Measurements from ENCODE around the gene HOXD9.

HOXD9 gene

GRCh38 chr2:176082525-176082823, 40.0 kb upstream of the HOXD9 start:
- peaks cover 90% of the 10 kb centered on the region for H3K27me3 Mint-ChIP-seq

GRCh38 chr2:176082824-176083751, 39.4 kb upstream of the HOXD9 start:
- intact Hi-C loops (cut with micrococcal nuclease), result no loop called here
- Mint-ChIP-seq H3K27ac (no peak overlapping the region), H3K27me3 (peaks cover 96% of the 10 kb centered on the region), H3K4me1 (ENCODE audit: low read depth) (peaks cover 54% of the 10 kb centered on the region), H3K9me3 (no peaks in the 10 kb centered on the region), H3K4me3 (no peak overlapping the region), H3K36me3 (ENCODE audit: low read depth) (no peaks in the 10 kb centered on the region)

More at GRCh38 chr2:176082525-176082823, 40.0 kb upstream of the HOXD9 start:
- Mint-ChIP-seq H3K4me3 (no peak overlapping the region), H3K4me1 (ENCODE audit: low read depth) (peaks cover 50% of the 10 kb centered on the region), H3K27ac (no peak overlapping the region), H3K36me3 (ENCODE audit: low read depth) (no peaks in the 10 kb centered on the region), H3K9me3 (no peaks in the 10 kb centered on the region)
- intact Hi-C loops (cut with micrococcal nuclease), result no loop called here

GRCh38 chr2:176083796-176084261, 38.7 kb upstream of the HOXD9 start, which contains the start of gene EVX2:
TSS of gene EVX2 (minus strand) at chr2:176083962. CDS start at chr2:176083776, 186 bp downstream.
- intact Hi-C loops (cut with micrococcal nuclease), result no loop called here
- peaks cover 96% of the 10 kb centered on the region for H3K27me3 Mint-ChIP-seq
- no peak within 1 kb of the TSS for H3K27ac Mint-ChIP-seq
- no peak within 1 kb of the TSS for H3K4me3 Mint-ChIP-seq
- H3K36me3 Mint-ChIP-seq (ENCODE audit: low read depth), result no peaks in the 10 kb centered on the region
- no peaks in the 10 kb centered on the region for H3K9me3 Mint-ChIP-seq
- peaks cover 53% of the 10 kb centered on the region for H3K4me1 Mint-ChIP-seq (ENCODE audit: low read depth)

GRCh38 chr2:176084611-176085119, 37.9 kb upstream of the HOXD9 start:
- Mint-ChIP-seq H3K4me1 (ENCODE audit: low read depth) (peaks cover 44% of the 10 kb centered on the region), H3K4me3 (no peak overlapping the region), H3K36me3 (ENCODE audit: low read depth) (no peaks in the 10 kb centered on the region), H3K27ac (no peak overlapping the region), H3K27me3 (peaks cover 96% of the 10 kb centered on the region), H3K9me3 (no peaks in the 10 kb centered on the region)
- intact Hi-C loops (cut with micrococcal nuclease), result no loop called here

- H3K27ac Mint-ChIP-seq, result no peak overlapping the region
- intact Hi-C loops (cut with micrococcal nuclease), result no loop called here
- H3K4me1 Mint-ChIP-seq (ENCODE audit: low read depth), result peaks cover 42% of the 10 kb centered on the region
- H3K4me3 Mint-ChIP-seq, result no peak overlapping the region
- H3K36me3 Mint-ChIP-seq (ENCODE audit: low read depth), result no peaks in the 10 kb centered on the region
- peaks cover 100% of the 10 kb centered on the region for H3K27me3 Mint-ChIP-seq
- no peaks in the 10 kb centered on the region for H3K9me3 Mint-ChIP-seq
Measured at GRCh38 chr2:176085120-176085788, 37.3 kb upstream of the HOXD9 start.

- intact Hi-C loops (cut with micrococcal nuclease), result no loop called here
- H3K27me3 Mint-ChIP-seq, result peaks cover 100% of the 10 kb centered on the region
- H3K9me3 Mint-ChIP-seq, result no peaks in the 10 kb centered on the region
- no peak overlapping the region for H3K27ac Mint-ChIP-seq
- H3K4me3 Mint-ChIP-seq, result no peak overlapping the region
- no peaks in the 10 kb centered on the region for H3K36me3 Mint-ChIP-seq (ENCODE audit: low read depth)
- peaks cover 39% of the 10 kb centered on the region for H3K4me1 Mint-ChIP-seq (ENCODE audit: low read depth)
Measured at GRCh38 chr2:176085861-176086771, 36.4 kb upstream of the HOXD9 start.

GRCh38 chr2:176087330-176088047, 35.0 kb upstream of the HOXD9 start:
- Mint-ChIP-seq H3K27ac (no peak overlapping the region), H3K9me3 (no peaks in the 10 kb centered on the region), H3K4me3 (peak overlapping the region; percentile 79), H3K4me1 (ENCODE audit: low read depth) (peaks cover 53% of the 10 kb centered on the region), H3K36me3 (ENCODE audit: low read depth) (no peaks in the 10 kb centered on the region), H3K27me3 (peaks cover 98% of the 10 kb centered on the region)
- intact Hi-C loops (cut with micrococcal nuclease), result loop anchor here (2.0 kb wide), 1 partner anchor 721 kb away; no protein-coding TSS in a partner anchor

GRCh38 chr2:176088048-176088936, 34.2 kb upstream of the HOXD9 start:
- Mint-ChIP-seq H3K4me3 (peak overlapping the region; percentile 79), H3K27ac (no peak overlapping the region), H3K4me1 (ENCODE audit: low read depth) (peaks cover 54% of the 10 kb centered on the region), H3K27me3 (peaks cover 95% of the 10 kb centered on the region), H3K36me3 (ENCODE audit: low read depth) (no peaks in the 10 kb centered on the region), H3K9me3 (no peaks in the 10 kb centered on the region)
- intact Hi-C loops (cut with micrococcal nuclease), result loop anchor here (2.0 kb wide), 1 partner anchor 721 kb away; no protein-coding TSS in a partner anchor

- Mint-ChIP-seq H3K9me3 (no peaks in the 10 kb centered on the region), H3K4me1 (ENCODE audit: low read depth) (peaks cover 59% of the 10 kb centered on the region), H3K27ac (no peak overlapping the region), H3K27me3 (peaks cover 95% of the 10 kb centered on the region), H3K4me3 (no peak overlapping the region), H3K36me3 (ENCODE audit: low read depth) (no peaks in the 10 kb centered on the region)
- intact Hi-C loops (cut with micrococcal nuclease), result loop anchor here (2.0 kb wide), 1 partner anchor 722 kb away; no protein-coding TSS in a partner anchor
Measured at GRCh38 chr2:176088937-176089842, 33.3 kb upstream of the HOXD9 start.

GRCh38 chr2:176089843-176090395, 32.6 kb upstream of the HOXD9 start:
- intact Hi-C loops (cut with micrococcal nuclease), result loop anchor here (2.0 to 10.0 kb wide), 2 partner anchors 85 to 723 kb away; partner anchors contain the start of gene LNPK
- Mint-ChIP-seq H3K27ac (no peak overlapping the region), H3K4me1 (ENCODE audit: low read depth) (peaks cover 52% of the 10 kb centered on the region), H3K9me3 (no peaks in the 10 kb centered on the region), H3K36me3 (ENCODE audit: low read depth) (no peaks in the 10 kb centered on the region), H3K27me3 (peaks cover 95% of the 10 kb centered on the region), H3K4me3 (no peak overlapping the region)

GRCh38 chr2:176090862-176091261, 31.7 kb upstream of the HOXD9 start:
- Mint-ChIP-seq H3K4me3 (no peak overlapping the region), H3K9me3 (no peaks in the 10 kb centered on the region), H3K27ac (no peak overlapping the region), H3K27me3 (peaks cover 95% of the 10 kb centered on the region), H3K4me1 (ENCODE audit: low read depth) (peaks cover 46% of the 10 kb centered on the region), H3K36me3 (ENCODE audit: low read depth) (no peaks in the 10 kb centered on the region)
- intact Hi-C loops (cut with micrococcal nuclease), result loop anchor here (10.0 kb wide), 1 partner anchor 86 kb away; the partner anchor contains the start of gene LNPK
